GM12875 (cell line): ENCODE data around the gene ZNF439.
"Not testable (repeated sequence)": the region's sequence is repeated elsewhere in the genome, so short reads cannot be mapped to it uniquely, and the experiment has no call there.

Experiments used
- H3K4me3 ChIP-seq: one replicate; pipeline ENCODE4 v1.5.1; 2011; ENCODE audit warnings: low read depth, low read length, control low read depth
- CTCF ChIP-seq: IDR thresholded peaks from 2 replicates; pipeline ENCODE4 v1.5.1; 2011; ENCODE audit warnings: low read depth, mild to moderate bottlenecking, control low read depth, inconsistent platforms, low read length, moderate library complexity, borderline replicate concordance; ENCODE audit not compliant: insufficient read depth

ZNF439 gene

GRCh38 chr19:11853358-11853757 lies 4.8 kb downstream of the ZNF439 start:
- no peak overlapping the region for H3K4me3 ChIP-seq
- TF ChIP-seq CTCF = no peak

GRCh38 chr19:11856596-11857250 lies 8.2 kb downstream of the ZNF439 start:
- H3K4me3 ChIP-seq = no peak overlapping the region
- no peak for TF ChIP-seq CTCF

- no peak overlapping the region for H3K4me3 ChIP-seq
- no peak for TF ChIP-seq CTCF
Observed at GRCh38 chr19:11860721-11861120, 12.2 kb downstream of the ZNF439 start.

GRCh38 chr19:11861301-11861700 lies 12.8 kb downstream of the ZNF439 start:
- no peak overlapping the region for H3K4me3 ChIP-seq
- no peak for TF ChIP-seq CTCF

GRCh38 chr19:11867766-11868165 lies 19.2 kb downstream of the ZNF439 start:
- not testable (repeated sequence) for H3K4me3 ChIP-seq

GRCh38 chr19:11868188-11868587 lies 19.7 kb downstream of the ZNF439 start:
- H3K4me3 ChIP-seq = no peak overlapping the region
- no peak for TF ChIP-seq CTCF

GRCh38 chr19:11872624-11873023 lies 24.1 kb downstream of the ZNF439 start:
- no peak for TF ChIP-seq CTCF
- H3K4me3 ChIP-seq = no peak overlapping the region

- H3K4me3 ChIP-seq = no peak overlapping the region
- TF ChIP-seq CTCF = no peak
Observed at GRCh38 chr19:11873762-11874161, 25.2 kb downstream of the ZNF439 start.

GRCh38 chr19:11879687-11880266 lies 31.3 kb downstream of the ZNF439 start:
- not testable (repeated sequence) for H3K4me3 ChIP-seq
